K562 (cell line): ENCODE measurements around the gene EVI5L. TPM values are rescaled to one million over a fixed set of nuclear protein-coding genes. Genes with fewer than 3 reads are reported as not detected.
A peak's percentile ranks its signal among the peaks of the same experiment; 100 is the strongest.

ENCODE experiments used
- ATAC-seq: fragments of 200-7000 bp; cut with Tn5 transposase; 3 replicates; pipeline ENCODE4 v1.9.1; 2020; ENCODE audit warnings: moderate library complexity
- BruUV-seq: library from RNA; stranded (reverse); fragments of 400-500 nt; replicated peaks from 2 replicates; lab custom pipeline; 2021; lab: Mats Ljungman, UMichigan
- CTCF ChIA-PET: fragments of 300-600 bp; formaldehyde crosslinking; extraction: SDS; loops from one replicate; lab custom pipeline; 2021; ENCODE audit warnings: low intra/inter-chr PET ratio; lab: Yijun Ruan, JAX
- POLR2A ChIA-PET: fragments of 300-600, 350-650 bp; sonication (Branson Sonifier 250); formaldehyde crosslinking; extraction: SDS; loops from one replicate; lab custom pipeline; 2021; ENCODE audit warnings: antibody characterized with exemption, inconsistent platforms; lab: Yijun Ruan, JAX
- DNase-seq, 4 experiments: peaks; one replicate each; pipeline versions ENCODE4 v3.0.0 to v3.0.0-alpha.2; 2011 to 2018; ENCODE audit warnings: low spot score in 3 of 4, mixed read lengths in 3 of 4; ENCODE audit errors: extremely low read depth in 1 of 4
- FAIRE-seq: peaks from 2 replicates; lab custom pipeline; 2011; peaks lifted over from hg19 to GRCh38; lab: Jason Lieb, UNC
- H2AFZ ChIP-seq: 2 replicates; pipeline ENCODE4 v1.6.0; 2011; ENCODE audit warnings: low read depth, low read length, control low read depth, inconsistent platforms
- H3K27ac ChIP-seq: fragments of 200-600 bp; 3 replicates; pipeline ENCODE4 v1.8.0; 2011; ENCODE audit warnings: low read depth, mild to moderate bottlenecking, control low read depth, inconsistent platforms, low read length, moderate library complexity, mixed read lengths; ENCODE audit errors: extremely low read depth
- H3K27me3 ChIP-seq, 2 experiments: fragments of 300-600 bp in 1 of 2; 2 replicates in 1 of 2; 3 replicates in 1 of 2; pipeline versions ENCODE4 v1.6.0 to v1.8.0; 2011; ENCODE audit warnings: inconsistent platforms in 2 of 2, low read length in 2 of 2, mild to moderate bottlenecking in 1 of 2, mixed read lengths in 1 of 2, moderate library complexity in 1 of 2; ENCODE audit not compliant: control insufficient read depth in 2 of 2, insufficient read depth in 2 of 2
- H3K36me3 ChIP-seq: fragments of 300-600 bp; 3 replicates; pipeline ENCODE4 v1.8.0; 2011; ENCODE audit warnings: mild to moderate bottlenecking, low read length, inconsistent platforms; ENCODE audit not compliant: control insufficient read depth, insufficient read depth
- H3K4me1 ChIP-seq, 2 experiments: fragments of 200-600 bp in 1 of 2; replicated peaks in 1 of 2; 2 replicates in 1 of 2; 3 replicates in 1 of 2; pipeline versions ENCODE4 v1.5.1 to v1.8.0; 2011; ENCODE audit warnings: inconsistent platforms in 2 of 2, low read length in 2 of 2, mild to moderate bottlenecking in 1 of 2, mixed read lengths in 1 of 2, moderate library complexity in 1 of 2; ENCODE audit not compliant: control insufficient read depth in 2 of 2, insufficient read depth in 2 of 2
- H3K4me2 ChIP-seq: 2 replicates; pipeline ENCODE4 v1.6.1; 2011; ENCODE audit warnings: low read length, control low read depth, inconsistent platforms, mixed read lengths; ENCODE audit not compliant: insufficient read depth
- H3K4me3 ChIP-seq: fragments of 200-600 bp; sonication (generic), shearing (Covaris generic); 2 replicates; pipeline ENCODE4 v1.5.1; 2016; ENCODE audit warnings: control low read depth, inconsistent platforms
- H3K79me2 ChIP-seq: fragments of 200-600 bp; 3 replicates; pipeline ENCODE4 v1.8.0; 2011; ENCODE audit warnings: low read length, inconsistent platforms; ENCODE audit not compliant: control insufficient read depth, insufficient read depth
- H3K9ac ChIP-seq, 2 experiments: 2 replicates each; pipeline versions ENCODE4 v1.6.0 to v1.6.1; 2011; ENCODE audit warnings: low read depth in 2 of 2, low read length in 2 of 2, control low read depth in 1 of 2, inconsistent platforms in 1 of 2, mild to moderate bottlenecking in 1 of 2, mixed read lengths in 1 of 2; ENCODE audit not compliant: insufficient read depth in 1 of 2
- H3K9me1 ChIP-seq: one replicate; pipeline ENCODE4 v1.6.0; 2011; ENCODE audit warnings: inconsistent platforms, mild to moderate bottlenecking, low read length, moderate library complexity; ENCODE audit not compliant: control insufficient read depth, insufficient read depth
- H3K9me3 ChIP-seq: replicated peaks from 2 replicates; pipeline ENCODE4 v1.5.1; 2011; ENCODE audit warnings: low read depth, low read length, inconsistent platforms; ENCODE audit not compliant: control insufficient read depth, insufficient read depth
- H4K20me1 ChIP-seq: replicated peaks from 2 replicates; pipeline ENCODE4 v1.6.1; 2011; ENCODE audit warnings: low read length, inconsistent platforms, mixed read lengths; ENCODE audit not compliant: control insufficient read depth, insufficient read depth
- DPF2 ChIP-seq: fragments of 450-650 bp; IDR thresholded peaks from 2 replicates; pipeline ENCODE4 v1.6.1; 2016
- E2F6 ChIP-seq, 2 experiments: IDR thresholded peaks; 2 replicates each; pipeline ENCODE4 v1.6.1; 2011; ENCODE audit warnings: borderline replicate concordance in 1 of 2, control low read depth in 1 of 2, low read depth in 1 of 2, low read length in 1 of 2, mild to moderate bottlenecking in 1 of 2, mixed read lengths in 1 of 2, moderate library complexity in 1 of 2; ENCODE audit not compliant: insufficient read depth in 1 of 2, insufficient read length in 1 of 2, poor library complexity in 1 of 2, severe bottlenecking in 1 of 2; ENCODE audit errors: extremely low read depth in 1 of 2
- ZNF354B ChIP-seq: fragments of 250-450 bp; sonication (Bioruptor Pico); IDR thresholded peaks from 2 replicates; pipeline ENCODE4 v1.4.0; 2020
- WGBS: fragments of 100-300 bp; shearing (Covaris generic); methylation state at CpG from one replicate; pipeline ENCODE4 v1.1.6; 2016; ENCODE audit warnings: low coverage, mixed read lengths; ENCODE audit not compliant: insufficient coverage; ENCODE audit errors: missing lambda C conversion rate; 5-methylcytosine and 5-hydroxymethylcytosine counted together
- in situ Hi-C: fragments of 300-500 bp; cut with MboI; formaldehyde crosslinking; loops from 4 replicates; pipeline ENCODE4 v1.15.0; 2018; ENCODE audit warnings: inconsistent platforms, mixed read lengths
- intact Hi-C: fragments of 100-400 bp; cut with micrococcal nuclease; formaldehyde crosslinking; loops from 2 replicates; pipeline ENCODE4 v1.14.2; 2022
- polyA plus RNA-seq, 8 experiments: library from polyadenylated mRNA; depleted of rRNA in 4 of 8; stranded (reverse) in 5 of 8; unstranded in 3 of 8; fragments of >200 nt; fragmentation: Nextera tagmentation in 2 of 8; fragmentation: Illumina TruSeq in 1 of 8; extraction: Ambion mirVana in 2 of 8; extraction: Trizol in 1 of 8; gene quantifications; 2 replicates each; pipeline versions ENCODE4 v1.2.1 to v1.2.3, GENCODE V29; 2011 to 2014; ENCODE audit warnings: inconsistent platforms in 1 of 8, missing spikeins in 1 of 8
- total RNA-seq, 7 experiments: library from RNA; depleted of rRNA in 6 of 7; stranded (reverse); fragments of >200 nt in 6 of 7; fragmentation: Illumina TruSeq in 2 of 7; extraction: Trizol in 2 of 7; gene quantifications; 2 replicates each; pipeline versions ENCODE4 v1.2.1 to v1.2.3, GENCODE V29; 2011 to 2021; ENCODE audit warnings: low replicate concordance in 1 of 7
- TF ChIP-seq, protein P1 (sequence below): sonication (generic); formaldehyde crosslinking; IDR thresholded peaks from 2 replicates; pipeline ENCODE4 v1.8.1; 2023; ENCODE audit warnings: mild to moderate bottlenecking, missing genetic modification reagents

The EVI5L gene
- total and polyA plus RNA-seq, 9 of the 15 experiments (the other 6 are each of a cell fraction or from before 2014, with no cell fraction given) = 0.69 to 1.8 (median 1.2) TPM; not detected in 2

DNA sequence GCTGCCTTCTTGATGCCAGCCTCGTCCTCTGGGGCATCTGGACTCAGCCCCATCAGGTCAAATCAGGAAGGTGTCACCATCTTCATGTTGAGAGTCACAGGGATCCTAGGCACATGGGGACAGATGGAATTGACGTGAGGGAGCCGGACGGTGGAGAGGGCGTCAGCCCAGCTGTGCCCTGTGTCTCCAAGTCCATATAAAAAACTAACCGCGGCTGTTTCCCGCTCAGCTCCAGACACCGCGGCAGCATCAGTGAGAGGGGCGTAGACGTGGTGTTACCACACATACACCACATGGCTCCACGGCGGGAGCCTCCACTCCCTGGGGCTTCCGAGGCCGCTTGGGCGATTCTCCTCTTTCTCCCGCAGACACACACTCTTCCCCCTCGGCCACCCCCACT lies 49.8 kb downstream of the EVI5L start:
- DNase-seq (no peak), FAIRE-seq (peak; percentile 26), ATAC-seq (peak; percentile 48)
- WGBS = 78% methylated on average over 17 of the region's 19 CpGs
- Histone ChIP-seq H4K20me1 (no peaks in the 10 kb centered on the region), H3K36me3 (no peaks in the 10 kb centered on the region), H3K27me3 (no peaks in the 10 kb centered on the region), H3K4me1 (peaks cover 7 to 17% of the 10 kb centered on the region in 2 experiments; a peak in 4 of 5 replicates), H3K4me2 (no peak overlapping the region), H3K9ac (no peak overlapping the region), H3K79me2 (no peaks in the 10 kb centered on the region), H3K27ac (no peak overlapping the region), H3K4me3 (no peak overlapping the region), H3K9me1 (no peaks in the 10 kb centered on the region), H2AFZ (peak overlapping the region; percentile 79; the same call in 1 of the 2 replicates), H3K9me3 (no peaks in the 10 kb centered on the region)
- ChIA-PET POLR2A (interaction anchor here (1.0 to 1.2 kb wide), 2 partner anchors 8 to 17 kb away, joined by 4 to 5 read pairs; partner anchors contain the start of gene LRRC8E), CTCF (no interaction called here)
- no TSS peak for BruUV-seq
- in situ Hi-C loops = no loop called here
- TF ChIP-seq, protein P1, sequence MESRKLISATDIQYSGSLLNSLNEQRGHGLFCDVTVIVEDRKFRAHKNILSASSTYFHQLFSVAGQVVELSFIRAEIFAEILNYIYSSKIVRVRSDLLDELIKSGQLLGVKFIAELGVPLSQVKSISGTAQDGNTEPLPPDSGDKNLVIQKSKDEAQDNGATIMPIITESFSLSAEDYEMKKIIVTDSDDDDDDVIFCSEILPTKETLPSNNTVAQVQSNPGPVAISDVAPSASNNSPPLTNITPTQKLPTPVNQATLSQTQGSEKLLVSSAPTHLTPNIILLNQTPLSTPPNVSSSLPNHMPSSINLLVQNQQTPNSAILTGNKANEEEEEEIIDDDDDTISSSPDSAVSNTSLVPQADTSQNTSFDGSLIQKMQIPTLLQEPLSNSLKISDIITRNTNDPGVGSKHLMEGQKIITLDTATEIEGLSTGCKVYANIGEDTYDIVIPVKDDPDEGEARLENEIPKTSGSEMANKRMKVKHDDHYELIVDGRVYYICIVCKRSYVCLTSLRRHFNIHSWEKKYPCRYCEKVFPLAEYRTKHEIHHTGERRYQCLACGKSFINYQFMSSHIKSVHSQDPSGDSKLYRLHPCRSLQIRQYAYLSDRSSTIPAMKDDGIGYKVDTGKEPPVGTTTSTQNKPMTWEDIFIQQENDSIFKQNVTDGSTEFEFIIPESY (CRISPR knock-in tag) = peak; percentile 95
- TF ChIP-seq E2F6 (IDR thresholded peaks at IDR 0.05; ENCODE audit: borderline replicate concordance in 1 of 2, extremely low read depth in 1 of 2, insufficient read depth in 1 of 2, insufficient read length in 1 of 2, low read depth in 1 of 2, low read length in 1 of 2, poor library complexity in 1 of 2, severe bottlenecking in 1 of 2) (peak in 1 of 2 experiments; percentile 65), ZNF354B (CRISPR knock-in tag) (no peak), DPF2 (no peak)
- intact Hi-C loops = no loop called here
